SU-DHL-6 (cell line): Measurements from ENCODE around the gene GPR155.

Experiments
- EZH2phosphoT487 ChIP-seq: fragments of 200-600 bp; sonication (generic), shearing (Covaris generic); conservative IDR thresholded peaks from 2 replicates; pipeline ENCODE4 v1.6.1; 2018; ENCODE audit warnings: mild to moderate bottlenecking, antibody characterized with exemption, low read length, moderate library complexity, mixed read lengths
- TF ChIP-seq, protein P1 (sequence below): fragments of 200-600 bp; sonication (generic); IDR thresholded peaks from one replicate; pipeline ENCODE4 v1.5.1; 2017; ENCODE audit warnings: antibody characterized with exemption, mild to moderate bottlenecking, low read length, moderate library complexity; ENCODE audit not compliant: insufficient read depth, poor library complexity, severe bottlenecking

DNA sequence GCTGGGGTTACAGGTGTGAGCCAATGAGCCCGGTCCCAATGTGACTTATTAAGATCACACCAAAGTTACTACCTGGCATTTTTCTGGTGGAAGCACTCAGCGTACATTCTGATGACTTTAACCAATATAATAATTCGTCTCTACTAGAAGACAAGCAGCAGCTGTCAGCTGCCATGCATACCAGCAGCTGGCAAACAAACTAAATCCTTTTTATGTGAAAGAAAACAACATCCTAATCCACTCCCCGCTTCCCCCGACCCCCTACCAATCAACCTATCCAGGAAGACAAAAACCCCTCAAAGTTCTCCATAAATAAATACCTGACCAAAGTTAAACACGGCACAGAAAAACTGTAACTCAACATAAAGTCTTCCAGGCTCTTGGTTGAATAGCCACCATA is 42.1 kb downstream of the GPR155 start:
- TF ChIP-seq, protein P1, sequence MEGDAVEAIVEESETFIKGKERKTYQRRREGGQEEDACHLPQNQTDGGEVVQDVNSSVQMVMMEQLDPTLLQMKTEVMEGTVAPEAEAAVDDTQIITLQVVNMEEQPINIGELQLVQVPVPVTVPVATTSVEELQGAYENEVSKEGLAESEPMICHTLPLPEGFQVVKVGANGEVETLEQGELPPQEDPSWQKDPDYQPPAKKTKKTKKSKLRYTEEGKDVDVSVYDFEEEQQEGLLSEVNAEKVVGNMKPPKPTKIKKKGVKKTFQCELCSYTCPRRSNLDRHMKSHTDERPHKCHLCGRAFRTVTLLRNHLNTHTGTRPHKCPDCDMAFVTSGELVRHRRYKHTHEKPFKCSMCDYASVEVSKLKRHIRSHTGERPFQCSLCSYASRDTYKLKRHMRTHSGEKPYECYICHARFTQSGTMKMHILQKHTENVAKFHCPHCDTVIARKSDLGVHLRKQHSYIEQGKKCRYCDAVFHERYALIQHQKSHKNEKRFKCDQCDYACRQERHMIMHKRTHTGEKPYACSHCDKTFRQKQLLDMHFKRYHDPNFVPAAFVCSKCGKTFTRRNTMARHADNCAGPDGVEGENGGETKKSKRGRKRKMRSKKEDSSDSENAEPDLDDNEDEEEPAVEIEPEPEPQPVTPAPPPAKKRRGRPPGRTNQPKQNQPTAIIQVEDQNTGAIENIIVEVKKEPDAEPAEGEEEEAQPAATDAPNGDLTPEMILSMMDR: no peak
- no peak for TF ChIP-seq EZH2phosphoT487
